GM20000 (cell line): Measurements from ENCODE around the gene TMEM125.

Experiments used
- DNase-seq: peaks from one replicate; pipeline ENCODE4 v3.0.0; 2012; ENCODE audit warnings: low spot score
- CTCF ChIP-seq: IDR thresholded peaks from 2 replicates; pipeline ENCODE4 v1.5.1; 2012; ENCODE audit warnings: mild to moderate bottlenecking, control low read depth; ENCODE audit errors: extremely low read depth, missing control alignments

Gene TMEM125

GRCh38 chr1:43229826-43230780 lies 39.7 kb upstream of the TMEM125 start:
- TF ChIP-seq CTCF, result no peak
- DNase-seq, result no peak

GRCh38 chr1:43232074-43232473 lies 37.7 kb upstream of the TMEM125 start:
- no peak for DNase-seq
- TF ChIP-seq CTCF, result no peak

GRCh38 chr1:43232482-43232881 lies 37.3 kb upstream of the TMEM125 start:
- TF ChIP-seq CTCF, result no peak

GRCh38 chr1:43233631-43234030 lies 36.2 kb upstream of the TMEM125 start:
- no peak for DNase-seq
- no peak for TF ChIP-seq CTCF

More at GRCh38 chr1:43232482-43232881, 37.3 kb upstream of the TMEM125 start:
- no peak for DNase-seq

GRCh38 chr1:43234267-43234666 lies 35.5 kb upstream of the TMEM125 start:
- no peak for DNase-seq
- TF ChIP-seq CTCF, result no peak

GRCh38 chr1:43235040-43235439 lies 34.7 kb upstream of the TMEM125 start:
- DNase-seq, result no peak
- TF ChIP-seq CTCF, result no peak

GRCh38 chr1:43235451-43236121 lies 34.2 kb upstream of the TMEM125 start:
- DNase-seq, result no peak
- TF ChIP-seq CTCF, result no peak
